Liver (tissue), 9 donors: ENCODE data around the gene CRY1. TPM values are rescaled to one million over a fixed set of nuclear protein-coding genes. Genes with fewer than 3 reads are reported as not detected.
A peak's percentile ranks its signal among the peaks of the same experiment; 100 is the strongest.

Experiments
- DNase-seq: peaks from one replicate; pipeline ENCODE4 v3.0.0-alpha.2; 2017; ENCODE audit warnings: low spot score
- H3K27ac ChIP-seq, 2 donors: one replicate each; pipeline ENCODE4 v1.7.0; 2013; ENCODE audit warnings: inconsistent platforms in 2 of 2, low read length in 2 of 2, control low read depth in 1 of 2, low read depth in 1 of 2, mild to moderate bottlenecking in 1 of 2
- H3K27me3 ChIP-seq, 4 donors: one replicate each; pipeline versions ENCODE4 v1.6.1 to v1.7.0; 2013; ENCODE audit warnings: low read length in 3 of 4, inconsistent platforms in 1 of 4, mild to moderate bottlenecking in 1 of 4, moderate library complexity in 1 of 4; ENCODE audit not compliant: control insufficient read depth in 4 of 4, insufficient read depth in 4 of 4
- H3K36me3 ChIP-seq, 4 donors: one replicate each; pipeline versions ENCODE4 v1.6.1 to v1.7.0; 2013; ENCODE audit warnings: low read length in 3 of 4, mild to moderate bottlenecking in 3 of 4, low read depth in 1 of 4, moderate library complexity in 1 of 4; ENCODE audit not compliant: control insufficient read depth in 4 of 4, insufficient read depth in 3 of 4
- H3K4me1 ChIP-seq, 4 donors: one replicate each; pipeline versions ENCODE4 v1.6.1 to v1.7.0; 2013; ENCODE audit warnings: low read length in 3 of 4, mild to moderate bottlenecking in 3 of 4, moderate library complexity in 1 of 4; ENCODE audit not compliant: control insufficient read depth in 4 of 4, insufficient read depth in 4 of 4
- H3K4me3 ChIP-seq, 3 donors: one replicate each; pipeline versions ENCODE4 v1.6.1 to v1.7.0; 2013; ENCODE audit warnings: low read length in 3 of 3, control low read depth in 1 of 3, low read depth in 1 of 3, mild to moderate bottlenecking in 1 of 3
- H3K9ac ChIP-seq, 2 donors: one replicate each; pipeline ENCODE4 v1.7.0; 2013; ENCODE audit warnings: low read length in 2 of 2, mild to moderate bottlenecking in 2 of 2, moderate library complexity in 2 of 2, control low read depth in 1 of 2, low read depth in 1 of 2
- H3K9me3 ChIP-seq, 4 donors: one replicate each; pipeline versions ENCODE4 v1.6.1 to v1.7.0; 2013; ENCODE audit warnings: low read length in 3 of 4; ENCODE audit not compliant: control insufficient read depth in 4 of 4
- EGR1 ChIP-seq, 2 donors: IDR thresholded peaks; 2 replicates each; pipeline ENCODE4 v1.6.1; 2016 to 2018; ENCODE audit warnings: antibody characterized with exemption in 2 of 2, low read depth in 2 of 2
- FOXA1 ChIP-seq: IDR thresholded peaks from 2 replicates; pipeline ENCODE4 v1.6.1; 2016; ENCODE audit warnings: antibody characterized with exemption
- FOXA2 ChIP-seq: IDR thresholded peaks from 2 replicates; pipeline ENCODE4 v1.6.1; 2016; ENCODE audit warnings: antibody characterized with exemption
- GABPA ChIP-seq, 2 donors: IDR thresholded peaks in 1 of 2; conservative IDR thresholded peaks in 1 of 2; 2 replicates each; pipeline ENCODE4 v1.6.1; 2016; ENCODE audit warnings: antibody characterized with exemption in 2 of 2, mild to moderate bottlenecking in 1 of 2, moderate library complexity in 1 of 2
- HNF4A ChIP-seq, 2 donors: conservative IDR thresholded peaks; 2 replicates each; pipeline ENCODE4 v1.6.1; 2016; ENCODE audit warnings: antibody characterized with exemption in 2 of 2, mild to moderate bottlenecking in 2 of 2
- HNF4G ChIP-seq: IDR thresholded peaks from 2 replicates; pipeline ENCODE4 v1.6.1; 2016; ENCODE audit warnings: antibody characterized with exemption
- JUND ChIP-seq, 2 donors: IDR thresholded peaks; 2 replicates each; pipeline ENCODE4 v1.6.1; 2016; ENCODE audit warnings: antibody characterized with exemption in 2 of 2
- MAX ChIP-seq: IDR thresholded peaks from 2 replicates; pipeline ENCODE4 v1.6.1; 2016; ENCODE audit warnings: antibody characterized with exemption
- NR2F2 ChIP-seq: IDR thresholded peaks from 2 replicates; pipeline ENCODE4 v1.6.1; 2016; ENCODE audit warnings: antibody characterized with exemption
- RAD21 ChIP-seq, 2 donors: IDR thresholded peaks; 2 replicates each; pipeline ENCODE4 v1.6.1; 2016; ENCODE audit warnings: antibody characterized with exemption in 2 of 2, mild to moderate bottlenecking in 2 of 2
- REST ChIP-seq: IDR thresholded peaks from 2 replicates; pipeline ENCODE4 v1.6.1; 2016; ENCODE audit warnings: antibody characterized with exemption, mild to moderate bottlenecking
- RXRA ChIP-seq, 2 donors: IDR thresholded peaks; 2 replicates each; pipeline ENCODE4 v1.6.1; 2017 to 2018; ENCODE audit warnings: antibody characterized with exemption in 2 of 2, mild to moderate bottlenecking in 1 of 2
- SP1 ChIP-seq: IDR thresholded peaks from 2 replicates; pipeline ENCODE4 v1.6.1; 2018; ENCODE audit warnings: antibody characterized with exemption, mild to moderate bottlenecking
- TAF1 ChIP-seq: conservative IDR thresholded peaks from 2 replicates; pipeline ENCODE4 v1.6.1; 2016; ENCODE audit warnings: antibody characterized with exemption, mild to moderate bottlenecking
- YY1 ChIP-seq: IDR thresholded peaks from 2 replicates; pipeline ENCODE4 v1.6.1; 2016; ENCODE audit warnings: antibody characterized with exemption, mild to moderate bottlenecking
- WGBS: extraction: QIAGEN DNeasy Blood & Tissue Kit; methylation state at CpG from one replicate; pipeline ENCODE4 v1.1.7; 2013; 5-methylcytosine and 5-hydroxymethylcytosine counted together
- polyA plus RNA-seq, 2 donors: library from polyadenylated mRNA; stranded (reverse) in 1 of 2; unstranded in 1 of 2; fragments of 200-250 nt in 1 of 2; fragments of >200 nt in 1 of 2; fragmentation: Nextera tagmentation in 1 of 2; extraction: Ambion mirVana in 1 of 2; gene quantifications; one replicate each; pipeline versions ENCODE4 v1.2.1 to v1.2.3, GENCODE V29; 2013 to 2015
- total RNA-seq, 2 donors: library from RNA; depleted of rRNA; stranded (reverse); fragments of >200 nt; gene quantifications; one replicate each; pipeline ENCODE4 v1.2.3, GENCODE V29; 2014
- TF ChIP-seq, protein P1 (sequence below): IDR thresholded peaks from 2 replicates; pipeline ENCODE4 v1.6.1; 2016; ENCODE audit warnings: antibody characterized with exemption
- TF ChIP-seq, protein P2 (sequence below): IDR thresholded peaks from 2 replicates; pipeline ENCODE4 v1.6.1; 2016; ENCODE audit warnings: antibody characterized with exemption
- donor health status: healthy.
- donor health status: healthy.
- donor health status: healthy.
- donor health status: healthy.
- donor health status: healthy.

The CRY1 gene
- total and polyA plus RNA-seq, 4 donors = 5.7 to 16.6 (median 10.1) TPM

- TF ChIP-seq FOXA1 = peak; percentile 96
- peak; percentile 27 for TF ChIP-seq TAF1
- TF ChIP-seq HNF4A (conservative IDR thresholded peaks at IDR 0.05) = peak; percentile 56 to 67
- peak in 1 of 2 donors; percentile 15 for TF ChIP-seq GABPA (IDR thresholded peaks at IDR 0.05 in 1 of 2, conservative IDR thresholded peaks at IDR 0.05 in 1 of 2)
- TF ChIP-seq JUND (IDR thresholded peaks at IDR 0.05) = peak; percentile 66 to 83
- peak; percentile 73 for TF ChIP-seq SP1
- TF ChIP-seq NR2F2 = no peak
These were observed 118.8 kb downstream of the CRY1 start (continued) for GRCh38 chr12:106974511-106974910.

GRCh38 chr12:106973545-106973944 lies 119.8 kb downstream of the CRY1 start:
- H3K36me3 ChIP-seq = peaks cover 5 to 12% (median 7%) of the 10 kb centered on the region in 4 donors
- H3K4me1 ChIP-seq = peaks cover 18 to 45% (median 23%) of the 10 kb centered on the region in 4 donors
- H3K4me3 ChIP-seq = no peak overlapping the region
- no peaks in the 10 kb centered on the region for H3K27me3 ChIP-seq
- H3K9ac ChIP-seq = no peak overlapping the region
- TF ChIP-seq FOXA2 (no peak), EGR1 (IDR thresholded peaks at IDR 0.05; ENCODE audit: low read depth in 2 of 2) (no peak), YY1 (no peak), NR2F2 (no peak), FOXA1 (no peak), REST (no peak), RAD21 (IDR thresholded peaks at IDR 0.05) (no peak), JUND (IDR thresholded peaks at IDR 0.05) (no peak), RXRA (IDR thresholded peaks at IDR 0.05) (no peak), HNF4A (conservative IDR thresholded peaks at IDR 0.05) (no peak), SP1 (no peak), TAF1 (no peak), GABPA (IDR thresholded peaks at IDR 0.05 in 1 of 2, conservative IDR thresholded peaks at IDR 0.05 in 1 of 2) (no peak), HNF4G (no peak)
- TF ChIP-seq, protein P1, sequence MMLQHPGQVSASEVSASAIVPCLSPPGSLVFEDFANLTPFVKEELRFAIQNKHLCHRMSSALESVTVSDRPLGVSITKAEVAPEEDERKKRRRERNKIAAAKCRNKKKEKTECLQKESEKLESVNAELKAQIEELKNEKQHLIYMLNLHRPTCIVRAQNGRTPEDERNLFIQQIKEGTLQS = no peak
- TF ChIP-seq, protein P2, sequence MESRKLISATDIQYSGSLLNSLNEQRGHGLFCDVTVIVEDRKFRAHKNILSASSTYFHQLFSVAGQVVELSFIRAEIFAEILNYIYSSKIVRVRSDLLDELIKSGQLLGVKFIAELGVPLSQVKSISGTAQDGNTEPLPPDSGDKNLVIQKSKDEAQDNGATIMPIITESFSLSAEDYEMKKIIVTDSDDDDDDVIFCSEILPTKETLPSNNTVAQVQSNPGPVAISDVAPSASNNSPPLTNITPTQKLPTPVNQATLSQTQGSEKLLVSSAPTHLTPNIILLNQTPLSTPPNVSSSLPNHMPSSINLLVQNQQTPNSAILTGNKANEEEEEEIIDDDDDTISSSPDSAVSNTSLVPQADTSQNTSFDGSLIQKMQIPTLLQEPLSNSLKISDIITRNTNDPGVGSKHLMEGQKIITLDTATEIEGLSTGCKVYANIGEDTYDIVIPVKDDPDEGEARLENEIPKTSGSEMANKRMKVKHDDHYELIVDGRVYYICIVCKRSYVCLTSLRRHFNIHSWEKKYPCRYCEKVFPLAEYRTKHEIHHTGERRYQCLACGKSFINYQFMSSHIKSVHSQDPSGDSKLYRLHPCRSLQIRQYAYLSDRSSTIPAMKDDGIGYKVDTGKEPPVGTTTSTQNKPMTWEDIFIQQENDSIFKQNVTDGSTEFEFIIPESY = no peak
- peak overlapping the region in 1 of 2 donors; percentile 36 for H3K27ac ChIP-seq
- no peak for DNase-seq
- no peaks in the 10 kb centered on the region for H3K9me3 ChIP-seq

DNA sequence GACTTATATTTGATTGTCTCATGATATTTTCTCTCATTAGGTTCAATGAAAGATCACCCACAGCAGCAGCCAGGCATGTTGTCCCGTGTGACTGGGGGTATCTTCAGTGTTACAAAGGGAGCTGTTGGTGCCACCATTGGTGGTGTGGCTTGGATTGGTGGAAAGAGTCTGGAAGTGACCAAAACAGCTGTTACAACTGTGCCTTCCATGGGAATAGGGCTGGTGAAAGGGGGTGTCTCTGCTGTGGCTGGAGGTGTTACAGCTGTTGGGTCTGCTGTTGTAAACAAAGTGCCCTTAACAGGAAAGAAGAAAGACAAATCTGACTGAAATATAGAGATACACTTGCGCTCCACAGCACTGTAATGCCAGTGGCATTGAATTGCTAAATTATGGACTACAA lies 122.3 kb downstream of the CRY1 start:
- no peaks in the 10 kb centered on the region for H3K27me3 ChIP-seq
- H3K4me3 ChIP-seq = no peak overlapping the region
- no peak overlapping the region for H3K27ac ChIP-seq
- H3K4me1 ChIP-seq = peaks cover 8 to 23% (median 11%) of the 10 kb centered on the region in 4 donors
- no peaks in the 10 kb centered on the region for H3K9me3 ChIP-seq
- no peak overlapping the region for H3K9ac ChIP-seq
- 98% methylated on average over 2 of the region's 2 CpGs for WGBS
- H3K36me3 ChIP-seq = peaks cover 6 to 18% (median 16%) of the 10 kb centered on the region in 4 donors
- no peak for DNase-seq
- TF ChIP-seq JUND (IDR thresholded peaks at IDR 0.05) = no peak
- no peak for TF ChIP-seq FOXA1
- no peak for TF ChIP-seq RAD21 (IDR thresholded peaks at IDR 0.05)
- TF ChIP-seq EGR1 (IDR thresholded peaks at IDR 0.05; ENCODE audit: low read depth in 2 of 2) = no peak
- TF ChIP-seq TAF1 = no peak
- no peak for TF ChIP-seq RXRA (IDR thresholded peaks at IDR 0.05)
- TF ChIP-seq SP1 = no peak
- TF ChIP-seq HNF4G = no peak
- no peak for TF ChIP-seq MAX
- TF ChIP-seq, protein P2 = no peak
- no peak for TF ChIP-seq REST
